RWPE1 (cell line): ENCODE measurements around the gene BNC2.

Experiments used
- CTCF ChIA-PET: fragments of 350-600 bp; sonication (Branson Sonifier 250); formaldehyde crosslinking; extraction: SDS; loops from one replicate; lab custom pipeline; 2021; lab: Yijun Ruan, JAX
- POLR2A ChIA-PET: fragments of 400-600 bp; formaldehyde crosslinking; extraction: SDS; loops from one replicate; lab custom pipeline; 2020; ENCODE audit warnings: antibody characterized with exemption; ENCODE audit not compliant: low non-redundant PET; lab: Yijun Ruan, JAX
- DNase-seq: peaks from one replicate; pipeline ENCODE4 v3.0.0; 2012; ENCODE audit warnings: low spot score
- H3K27ac ChIP-seq: fragments of 450-650 bp; 2 replicates; pipeline ENCODE4 v1.5.1; 2017
- CTCF ChIP-seq: fragments of 450-650 bp; conservative IDR thresholded peaks from 2 replicates; pipeline ENCODE4 v1.5.1; 2017; ENCODE audit warnings: low read depth, mild to moderate bottlenecking

BNC2 gene

GRCh38 chr9:16501141-16501540 lies 369.3 kb downstream of the BNC2 start:
- POLR2A ChIA-PET, result no interaction called here
- CTCF ChIA-PET, result no interaction called here
- no peak for TF ChIP-seq CTCF
- peak; percentile 50 for DNase-seq
- no peak overlapping the region for H3K27ac ChIP-seq

- H3K27ac ChIP-seq, result no peak overlapping the region
- no peak for TF ChIP-seq CTCF
- POLR2A ChIA-PET, result no interaction called here
- DNase-seq, result no peak
- CTCF ChIA-PET, result no interaction called here
These were observed 370.1 kb downstream of the BNC2 start for GRCh38 chr9:16500386-16500785.

GRCh38 chr9:16499892-16500291 lies 370.6 kb downstream of the BNC2 start:
- CTCF ChIA-PET, result interaction anchor here (0.6 kb wide), 1 partner anchor 187 kb away, joined by 4 read pairs; no protein-coding TSS in a partner anchor
- POLR2A ChIA-PET, result no interaction called here
- no peak for DNase-seq
- no peak overlapping the region for H3K27ac ChIP-seq
- no peak for TF ChIP-seq CTCF

GRCh38 chr9:16496908-16497307 lies 373.6 kb downstream of the BNC2 start:
- CTCF ChIA-PET, result no interaction called here
- no peak for TF ChIP-seq CTCF
- DNase-seq, result no peak
- no peak overlapping the region for H3K27ac ChIP-seq
- POLR2A ChIA-PET, result no interaction called here

- TF ChIP-seq CTCF, result no peak
These were observed 382.6 kb downstream of the BNC2 start for GRCh38 chr9:16487915-16488314.

GRCh38 chr9:16485575-16486321 lies 384.7 kb downstream of the BNC2 start:
- ChIA-PET POLR2A (no interaction called here), CTCF (no interaction called here)
- no peak for TF ChIP-seq CTCF
- no peak overlapping the region for H3K27ac ChIP-seq
- no peak for DNase-seq

More at GRCh38 chr9:16487915-16488314, 382.6 kb downstream of the BNC2 start:
- DNase-seq, result no peak
- ChIA-PET CTCF (no interaction called here), POLR2A (no interaction called here)
- no peak overlapping the region for H3K27ac ChIP-seq
